ENCODE results near the gene RBPJL.

DNA sequence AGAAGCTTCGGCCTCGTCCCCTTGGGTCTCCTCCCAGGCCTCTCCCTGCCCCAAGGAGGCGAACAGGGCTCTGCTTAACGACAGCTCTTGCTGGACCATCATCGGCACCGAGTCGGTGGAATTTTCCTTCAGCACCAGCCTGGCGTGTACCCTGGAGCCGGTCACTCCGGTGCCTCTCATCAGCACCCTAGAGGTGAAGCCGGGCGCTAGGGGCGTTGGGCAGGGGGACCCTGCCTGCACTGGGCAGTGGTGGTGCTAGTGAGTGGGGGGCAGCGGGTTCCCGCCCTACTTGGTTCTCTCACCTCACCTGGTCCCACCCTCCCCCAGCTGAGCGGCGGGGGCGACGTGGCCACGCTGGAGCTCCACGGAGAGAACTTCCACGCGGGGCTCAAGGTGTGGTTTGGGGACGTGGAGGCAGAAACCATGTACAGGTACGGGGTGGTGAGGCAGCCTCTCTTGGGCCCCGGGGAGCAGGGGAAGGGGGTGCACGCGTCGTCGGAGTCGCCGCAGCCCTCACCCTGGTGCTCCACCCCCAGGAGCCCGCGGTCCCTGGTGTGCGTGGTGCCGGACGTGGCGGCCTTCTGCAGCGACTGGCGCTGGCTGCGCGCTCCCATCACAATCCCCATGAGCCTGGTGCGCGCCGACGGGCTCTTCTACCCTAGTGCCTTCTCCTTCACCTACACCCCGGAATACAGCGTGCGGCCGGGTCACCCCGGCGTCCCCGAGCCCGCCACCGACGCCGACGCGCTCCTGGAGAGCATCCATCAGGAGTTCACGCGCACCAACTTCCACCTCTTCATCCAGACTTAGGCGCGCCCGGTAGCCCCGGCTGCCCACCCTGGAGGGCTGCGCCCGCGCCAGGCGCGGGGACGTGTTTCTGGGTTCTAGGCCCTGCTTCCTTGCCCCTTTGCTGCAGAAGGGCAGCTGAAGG, 9.8 kb downstream of the RBPJL start:
- TF ChIP-seq CTCF (IDR thresholded peaks at IDR 0.05) (no peak), POLR2A (IDR thresholded peaks at IDR 0.05) (no peak)

All from testis (tissue), 2 donors.